Natural killer cell (primary cell): ENCODE data around the gene CHST11. TPM values are rescaled to one million over a fixed set of nuclear protein-coding genes. Genes with fewer than 3 reads are reported as not detected.

ENCODE experiments used
- ATAC-seq, 3 donors: fragments of 150-1000 bp in 2 of 3; fragments of 200-7000 bp in 1 of 3; cut with Tn5 transposase; 1 replicate in 1 of 3; 2 replicates in 2 of 3; pipeline ENCODE4 v1.10.0; 2021; ENCODE audit warnings: mild to moderate bottlenecking in 2 of 3, moderate library complexity in 2 of 3
- DNase-seq, 2 donors: peaks; one replicate each; pipeline versions ENCODE4 v3.0.0 to v3.0.0-alpha.2; 2013 to 2021; ENCODE audit warnings: mixed read lengths in 1 of 2
- H3K27ac ChIP-seq: one replicate; pipeline ENCODE4 v1.5.1; 2013; ENCODE audit warnings: mild to moderate bottlenecking, low read length
- H3K27me3 ChIP-seq: one replicate; pipeline ENCODE4 v1.6.1; 2013; ENCODE audit warnings: low read length; ENCODE audit not compliant: control insufficient read depth, insufficient read depth
- H3K36me3 ChIP-seq: one replicate; pipeline ENCODE4 v1.6.1; 2013; ENCODE audit warnings: low read length; ENCODE audit not compliant: control insufficient read depth, insufficient read depth
- H3K4me1 ChIP-seq: one replicate; pipeline ENCODE4 v1.6.1; 2013; ENCODE audit warnings: low read length; ENCODE audit not compliant: control insufficient read depth, insufficient read depth
- H3K4me3 ChIP-seq: one replicate; pipeline ENCODE4 v1.5.1; 2013; ENCODE audit warnings: low read length
- H3K9me3 ChIP-seq: one replicate; pipeline ENCODE4 v1.6.1; 2013; ENCODE audit warnings: low read length; ENCODE audit not compliant: control insufficient read depth, insufficient read depth
- H3K27ac Mint-ChIP-seq, 2 donors: one replicate each; pipeline ENCODE4 v1.8.0; 2022; ENCODE audit warnings: mild to moderate bottlenecking in 2 of 2, mixed read lengths in 2 of 2, moderate library complexity in 1 of 2
- H3K27me3 Mint-ChIP-seq, 2 donors: one replicate each; pipeline ENCODE4 v1.8.0; 2022; ENCODE audit warnings: low read depth in 2 of 2, mixed read lengths in 2 of 2
- H3K36me3 Mint-ChIP-seq: one replicate; pipeline ENCODE4 v1.8.0; 2022; ENCODE audit warnings: mixed read lengths
- H3K4me1 Mint-ChIP-seq, 2 donors: one replicate each; pipeline ENCODE4 v1.8.0; 2022; ENCODE audit warnings: mixed read lengths in 2 of 2
- H3K4me3 Mint-ChIP-seq: one replicate; pipeline ENCODE4 v1.8.0; 2022; ENCODE audit warnings: mild to moderate bottlenecking, moderate library complexity, mixed read lengths
- H3K9me3 Mint-ChIP-seq, 2 donors: one replicate each; pipeline ENCODE4 v1.8.0; 2022; ENCODE audit warnings: mixed read lengths in 2 of 2
- CTCF ChIP-seq: fragments of 200-600 bp; IDR thresholded peaks from one replicate; pipeline ENCODE4 v1.8.0; 2022; ENCODE audit warnings: antibody characterized with exemption
- WGBS: methylation state at CpG from one replicate; pipeline ENCODE4 v1.1.7; 2013; ENCODE audit warnings: missing lambda C conversion rate; ENCODE audit not compliant: insufficient coverage; 5-methylcytosine and 5-hydroxymethylcytosine counted together
- intact Hi-C: fragments of 100-400 bp; cut with micrococcal nuclease; formaldehyde crosslinking; loops from one replicate; pipeline ENCODE4 v1.14.2; 2022
- total RNA-seq, 4 donors: library from RNA; stranded (reverse); fragments of 120-200 nt in 1 of 4; gene quantifications; one replicate each; pipeline versions ENCODE4 v1.2.3 to v1.2.4, GENCODE V29; 2013 to 2022

Gene CHST11
- total RNA-seq, 3 donors from 2014 or later (not counting 1 experiment from before 2014, with no cell fraction given), result 85.3 to 118 (median 96.1) TPM

GRCh38 chr12:104424955-104425354, 31.8 kb upstream of the CHST11 start:
- Histone ChIP-seq H3K36me3 (no peaks in the 10 kb centered on the region), H3K27ac (no peak overlapping the region), H3K4me3 (no peak overlapping the region), H3K4me1 (peaks cover 7% of the 10 kb centered on the region), H3K27me3 (no peaks in the 10 kb centered on the region), H3K9me3 (no peaks in the 10 kb centered on the region)
- Mint-ChIP-seq H3K4me1 (peaks cover 32 to 33% of the 10 kb centered on the region in 2 donors), H3K4me3 (no peak overlapping the region), H3K9me3 (no peaks in the 10 kb centered on the region), H3K36me3 (no peaks in the 10 kb centered on the region), H3K27ac (no peak overlapping the region), H3K27me3 (peaks cover 10 to 22% of the 10 kb centered on the region in 2 donors)
- TF ChIP-seq CTCF, result no peak
- DNase-seq (no peak), ATAC-seq (no peak)
- intact Hi-C loops, result no loop called here
- 100% methylated on average over 1 of the region's 1 CpG for WGBS

GRCh38 chr12:104425614-104426013, 31.1 kb upstream of the CHST11 start:
- intact Hi-C loops, result no loop called here
- H3K27ac ChIP-seq, result no peak overlapping the region
- no peaks in the 10 kb centered on the region for H3K27me3 ChIP-seq
- H3K9me3 ChIP-seq, result no peaks in the 10 kb centered on the region
- ATAC-seq (no peak), DNase-seq (no peak)
- WGBS, result 98% methylated on average over 4 of the region's 4 CpGs
- Mint-ChIP-seq H3K4me1 (peaks cover 32 to 33% of the 10 kb centered on the region in 2 donors), H3K36me3 (no peaks in the 10 kb centered on the region), H3K27ac (peak overlapping the region in 1 of 2 donors; percentile 72), H3K4me3 (no peak overlapping the region), H3K27me3 (peaks cover 10 to 22% of the 10 kb centered on the region in 2 donors), H3K9me3 (no peaks in the 10 kb centered on the region)
- H3K4me3 ChIP-seq, result no peak overlapping the region
- no peak for TF ChIP-seq CTCF
- H3K4me1 ChIP-seq, result peaks cover 7% of the 10 kb centered on the region
- H3K36me3 ChIP-seq, result no peaks in the 10 kb centered on the region

- no peak for DNase-seq
- peak overlapping the region; percentile 33 to 72 for H3K27ac Mint-ChIP-seq
- Histone ChIP-seq H3K27me3 (no peaks in the 10 kb centered on the region), H3K9me3 (no peaks in the 10 kb centered on the region), H3K27ac (peak overlapping the region; percentile 23), H3K4me1 (peaks cover 7% of the 10 kb centered on the region), H3K36me3 (no peaks in the 10 kb centered on the region), H3K4me3 (no peak overlapping the region)
- H3K4me1 Mint-ChIP-seq, result peaks cover 27% of the 10 kb centered on the region in 2 donors
- no peaks in the 10 kb centered on the region for H3K9me3 Mint-ChIP-seq
- no peak overlapping the region for H3K4me3 Mint-ChIP-seq
- 97% methylated on average over 1 of the region's 4 CpGs for WGBS
- TF ChIP-seq CTCF, result no peak
- intact Hi-C loops, result no loop called here
- peak; percentile 19 to 46 (median 40) for ATAC-seq
- H3K36me3 Mint-ChIP-seq, result no peaks in the 10 kb centered on the region
- peaks cover 10 to 22% of the 10 kb centered on the region in 2 donors for H3K27me3 Mint-ChIP-seq
These were observed 29.7 kb upstream of the CHST11 start for GRCh38 chr12:104426926-104427546.

- H3K27ac Mint-ChIP-seq, result peak overlapping the region; percentile 33 to 72
- intact Hi-C loops, result no loop called here
- H3K4me1 ChIP-seq, result peaks cover 7% of the 10 kb centered on the region
- H3K9me3 ChIP-seq, result no peaks in the 10 kb centered on the region
- no peaks in the 10 kb centered on the region for H3K36me3 Mint-ChIP-seq
- no peak for TF ChIP-seq CTCF
- WGBS, result no CpG with 5 or more reads among the region's 1 CpG
- no peaks in the 10 kb centered on the region for H3K27me3 ChIP-seq
- no peak overlapping the region for H3K4me3 ChIP-seq
- ATAC-seq (peak; percentile 84 to 98 (median 94)), DNase-seq (peak; percentile 27 to 51)
- peaks cover 10 to 25% of the 10 kb centered on the region in 2 donors for H3K27me3 Mint-ChIP-seq
- no peaks in the 10 kb centered on the region for H3K36me3 ChIP-seq
- no peaks in the 10 kb centered on the region for H3K9me3 Mint-ChIP-seq
- H3K27ac ChIP-seq, result peak overlapping the region; percentile 23
- no peak overlapping the region for H3K4me3 Mint-ChIP-seq
- peaks cover 27% of the 10 kb centered on the region in 2 donors for H3K4me1 Mint-ChIP-seq
These were observed 29.2 kb upstream of the CHST11 start for GRCh38 chr12:104427547-104427938.
